ENCODE results near the gene SREK1IP1. TPM values are rescaled to one million over a fixed set of nuclear protein-coding genes. Genes with fewer than 3 reads are reported as not detected.
A peak's percentile ranks its signal among the peaks of the same experiment; 100 is the strongest.

SREK1IP1 gene
- total and polyA plus RNA-seq, 2 of the 13 experiments (the other 11 are each of a cell fraction or from before 2014, with no cell fraction given): 3.1 to 16.5 TPM

GRCh38 chr5:64768358-64769312 lies at the start of gene SREK1IP1, which contains the start of gene CWC27 (continued):
- TF ChIP-seq ZBED4 (CRISPR knock-in tag; IDR thresholded peaks at IDR 0.05; ENCODE audit: borderline replicate concordance): no peak
- peak; percentile 69; the same call in 1 of the 2 replicates for TF ChIP-seq ZNF138 (CRISPR knock-in tag; IDR thresholded peaks at IDR 0.05; ENCODE audit: low read depth)
- 0 out of 2 replicates have a peak, but pooled peaks have one; percentile 57 for TF ChIP-seq POGK (CRISPR knock-in tag; conservative IDR thresholded peaks at IDR 0.05)
- TF ChIP-seq STAT5B (CRISPR knock-in tag; IDR thresholded peaks at IDR 0.05): peak; percentile 80; the same call in 1 of the 2 replicates
- peak; percentile 94 for TF ChIP-seq XRCC5 (optimal IDR thresholded peaks at IDR 0.05; ENCODE audit: low read length)
- TF ChIP-seq ZSCAN20 (CRISPR knock-in tag; IDR thresholded peaks at IDR 0.05; ENCODE audit: borderline replicate concordance): no peak
- 0 out of 2 replicates have a peak, but pooled peaks have one; percentile 55 for TF ChIP-seq ZMAT3 (CRISPR knock-in tag; conservative IDR thresholded peaks at IDR 0.05)
- no peak for TF ChIP-seq IKZF1 (IDR thresholded peaks at IDR 0.05)
- TF ChIP-seq KAT2B (IDR thresholded peaks at IDR 0.05; ENCODE audit: borderline replicate concordance, low read depth, low read length): no peak
- TF ChIP-seq NFE2L2 (IDR thresholded peaks at IDR 0.05; ENCODE audit: low read length): peak; percentile 1; the same call in 1 of the 2 replicates
- no peak for TF ChIP-seq ZFP36 (IDR thresholded peaks at IDR 0.05; ENCODE audit: borderline replicate concordance, low read depth, low read length, partially characterized antibody)
- TF ChIP-seq ZNF879 (CRISPR knock-in tag; IDR thresholded peaks at IDR 0.05): peak; percentile 49; the same call in 1 of the 2 replicates
- no peak; the same call in 1 of the 2 replicates for TF ChIP-seq GZF1 (CRISPR knock-in tag; IDR thresholded peaks at IDR 0.05)
- TF ChIP-seq ATF4 (CRISPR knock-in tag; IDR thresholded peaks at IDR 0.05): peak in 1 of 2 experiments; percentile 55; a peak in 1 of 4 replicates
- no peak for TF ChIP-seq FOXM1 (CRISPR knock-in tag; IDR thresholded peaks at IDR 0.05)
- peak; percentile 76 for TF ChIP-seq SALL1 (CRISPR knock-in tag; IDR thresholded peaks at IDR 0.05)
- peak; percentile 67 for TF ChIP-seq ARID5B (CRISPR knock-in tag; IDR thresholded peaks at IDR 0.05)
- TF ChIP-seq KLF6 (CRISPR knock-in tag; IDR thresholded peaks at IDR 0.05): peak; percentile 76; the same call in 1 of the 2 replicates
